ENCODE results near the gene LRMDA. TPM values are rescaled to one million over a fixed set of nuclear protein-coding genes. Genes with fewer than 3 reads are reported as not detected.

The LRMDA gene
- total and polyA plus RNA-seq, 10 of the 15 experiments (the other 5 are each of a cell fraction or from before 2014, with no cell fraction given): 0.07 to 0.54 (median 0.29) TPM; not detected in 4

GRCh38 chr10:75782463-75783248 lies 351.2 kb downstream of the LRMDA start:
- in situ Hi-C loops (cut with MboI) (no loop called here), intact Hi-C loops (cut with micrococcal nuclease; ENCODE audit: unreplicated experiment) (no loop called here)
- FAIRE-seq: no peak
- H3K27ac ChIP-seq (ENCODE audit: control insufficient read depth, insufficient read depth): no peak overlapping the region
- H3K4me3 ChIP-seq: no peak overlapping the region
- H3K4me1 ChIP-seq (ENCODE audit: control insufficient read depth, insufficient read depth, low read length): no peaks in the 10 kb centered on the region
- no peak overlapping the region for H2AFZ ChIP-seq (ENCODE audit: control insufficient read depth, low read depth, low read length)
- POLR2A ChIA-PET: interaction anchor here (0.7 kb wide), 1 partner anchor 279 kb away, joined by 3 read pairs; no protein-coding TSS in a partner anchor
- ATAC-seq: no peak
- H3K27me3 ChIP-seq (replicated peaks in 1 of 2; ENCODE audit: control insufficient read depth in 2 of 2, insufficient read depth in 2 of 2, low read length in 1 of 2): 0 out of 4 replicates have a peak, but pooled peaks cover 0 to 1% of the 10 kb centered on the region in 2 experiments
- TF ChIP-seq CEBPB (IDR thresholded peaks at IDR 0.05; ENCODE audit: borderline replicate concordance in 1 of 2, low read depth in 2 of 2, low read length in 2 of 2) (no peak), STAT1 (conservative IDR thresholded peaks at IDR 0.05) (no peak), CREM (IDR thresholded peaks at IDR 0.05; ENCODE audit: low read depth) (no peak), CHD2 (IDR thresholded peaks at IDR 0.05; ENCODE audit: borderline replicate concordance, low read depth, low read length) (no peak), HDAC2 (IDR thresholded peaks at IDR 0.05) (no peak), SUPT20H (IDR thresholded peaks at IDR 0.05; ENCODE audit: borderline replicate concordance, control insufficient read depth, low read depth, low read length) (no peak), CHD1 (IDR thresholded peaks at IDR 0.05; ENCODE audit: low read depth, low read length) (no peak), SREBF1 (IDR thresholded peaks at IDR 0.05; ENCODE audit: low read length) (no peak), CHD4 (IDR thresholded peaks at IDR 0.05) (no peak), SP1 (IDR thresholded peaks at IDR 0.05; ENCODE audit: low read depth, low read length) (no peak)
- TF ChIP-seq, protein P1, sequence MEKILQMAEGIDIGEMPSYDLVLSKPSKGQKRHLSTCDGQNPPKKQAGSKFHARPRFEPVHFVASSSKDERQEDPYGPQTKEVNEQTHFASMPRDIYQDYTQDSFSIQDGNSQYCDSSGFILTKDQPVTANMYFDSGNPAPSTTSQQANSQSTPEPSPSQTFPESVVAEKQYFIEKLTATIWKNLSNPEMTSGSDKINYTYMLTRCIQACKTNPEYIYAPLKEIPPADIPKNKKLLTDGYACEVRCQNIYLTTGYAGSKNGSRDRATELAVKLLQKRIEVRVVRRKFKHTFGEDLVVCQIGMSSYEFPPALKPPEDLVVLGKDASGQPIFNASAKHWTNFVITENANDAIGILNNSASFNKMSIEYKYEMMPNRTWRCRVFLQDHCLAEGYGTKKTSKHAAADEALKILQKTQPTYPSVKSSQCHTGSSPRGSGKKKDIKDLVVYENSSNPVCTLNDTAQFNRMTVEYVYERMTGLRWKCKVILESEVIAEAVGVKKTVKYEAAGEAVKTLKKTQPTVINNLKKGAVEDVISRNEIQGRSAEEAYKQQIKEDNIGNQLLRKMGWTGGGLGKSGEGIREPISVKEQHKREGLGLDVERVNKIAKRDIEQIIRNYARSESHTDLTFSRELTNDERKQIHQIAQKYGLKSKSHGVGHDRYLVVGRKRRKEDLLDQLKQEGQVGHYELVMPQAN (conservative IDR thresholded peaks at IDR 0.05): no peak
- no peaks in the 10 kb centered on the region for H4K20me1 ChIP-seq (ENCODE audit: control insufficient read depth, insufficient read depth)
- H3K9me3 ChIP-seq (replicated peaks; ENCODE audit: control insufficient read depth, insufficient read depth, low read length): no peaks in the 10 kb centered on the region
- BruUV-seq (replicated peaks): no TSS peak
- DNase-seq (ENCODE audit: low read depth, low spot score): no peak
- H3K36me3 ChIP-seq (ENCODE audit: control insufficient read depth in 2 of 2, insufficient read depth in 2 of 2, low read length in 1 of 2): no peaks in the 10 kb centered on the region
- WGBS (ENCODE audit: insufficient coverage, insufficient replicate concordance, low lambda C conversion rate, missing lambda C conversion rate): 42% methylated on average over 18 of the region's 18 CpGs
- H3K4me2 ChIP-seq (ENCODE audit: control insufficient read depth, insufficient read depth): no peak overlapping the region
- H3K9ac ChIP-seq (ENCODE audit: control insufficient read depth, insufficient read depth, low read length): no peak overlapping the region
- no peaks in the 10 kb centered on the region for H3K79me2 ChIP-seq (ENCODE audit: control insufficient read depth, insufficient read depth, low read length)
- CTCF ChIA-PET: interaction anchor here (0.7 kb wide), 1 partner anchor 82 kb away, joined by 4 read pairs; no protein-coding TSS in a partner anchor
- SMC1A ChIA-PET (ENCODE audit: uncharacterized antibody, unreplicated experiment): interaction anchor here (0.6 to 0.7 kb wide), 2 partner anchors 186 to 1658 kb away, joined by 3 to 4 read pairs; no protein-coding TSS in a partner anchor
- RAD21 ChIA-PET (ENCODE audit: unreplicated experiment): interaction anchor here (0.6 kb wide), 1 partner anchor 217 kb away, joined by 3 read pairs; no protein-coding TSS in a partner anchor

Data from GM12878 (cell line).